Measurements from ENCODE around the gene NRTN. TPM values are rescaled to one million over a fixed set of nuclear protein-coding genes. Genes with fewer than 3 reads are reported as not detected.

The NRTN gene
- total RNA-seq, 1 experiment from 2014 or later: 3.9 TPM

GRCh38 chr19:5832527-5833216 lies 27.8 kb downstream of the NRTN start:
- Histone ChIP-seq H3K79me2 (ENCODE audit: low read length) (no peaks in the 10 kb centered on the region), H3K4me3 (ENCODE audit: low read length) (no peak overlapping the region), H3K9me2 (replicated peaks; ENCODE audit: low read length) (no peaks in the 10 kb centered on the region), H3K4me1 (ENCODE audit: insufficient read depth, low read length) (peaks cover 6% of the 10 kb centered on the region; the same call in 1 of the 2 replicates), H3K36me3 (ENCODE audit: low read depth, low read length) (no peaks in the 10 kb centered on the region), H2AFZ (ENCODE audit: low read length) (no peak overlapping the region), H3K27me3 (ENCODE audit: low read length) (no peaks in the 10 kb centered on the region), H3K27ac (ENCODE audit: low read length) (no peak overlapping the region), H3K4me2 (ENCODE audit: low read length) (no peak overlapping the region), H3K9ac (ENCODE audit: low read length) (no peak overlapping the region), H4K20me1 (ENCODE audit: low read length) (no peaks in the 10 kb centered on the region), H3F3A (ENCODE audit: low read length, unreplicated experiment) (no peaks in the 10 kb centered on the region), H3K9me3 (ENCODE audit: low read length) (no peaks in the 10 kb centered on the region)
- CTCF ChIA-PET: no interaction called here
- no peak for TF ChIP-seq EZH2phosphoT487 (IDR thresholded peaks at IDR 0.05; ENCODE audit: borderline replicate concordance, low read length)
- no peak for DNase-seq
- intact Hi-C loops (cut with micrococcal nuclease): no loop called here
- ATAC-seq: no peak
- BruUV-seq (replicated peaks): no TSS peak
- POLR2A ChIA-PET (ENCODE audit: unreplicated experiment): no interaction called here

- Histone ChIP-seq H3K27me3 (ENCODE audit: low read length) (no peaks in the 10 kb centered on the region), H3K36me3 (ENCODE audit: low read depth, low read length) (no peaks in the 10 kb centered on the region), H3K9ac (ENCODE audit: low read length) (no peak overlapping the region), H2AFZ (ENCODE audit: low read length) (no peak overlapping the region), H4K20me1 (ENCODE audit: low read length) (no peaks in the 10 kb centered on the region), H3K4me2 (ENCODE audit: low read length) (no peak overlapping the region), H3K9me2 (replicated peaks; ENCODE audit: low read length) (no peaks in the 10 kb centered on the region), H3K27ac (ENCODE audit: low read length) (no peak overlapping the region), H3K9me3 (ENCODE audit: low read length) (no peaks in the 10 kb centered on the region), H3F3A (ENCODE audit: low read length, unreplicated experiment) (no peaks in the 10 kb centered on the region), H3K4me3 (ENCODE audit: low read length) (no peak overlapping the region), H3K4me1 (ENCODE audit: insufficient read depth, low read length) (no peaks in the 10 kb centered on the region), H3K79me2 (ENCODE audit: low read length) (no peaks in the 10 kb centered on the region)
- TF ChIP-seq EZH2 (IDR thresholded peaks at IDR 0.05; ENCODE audit: low read length, unreplicated experiment) (no peak), EZH2phosphoT487 (IDR thresholded peaks at IDR 0.05; ENCODE audit: borderline replicate concordance, low read length) (no peak), CTCF (conservative IDR thresholded peaks at IDR 0.05; ENCODE audit: low read depth, low read length) (no peak)
- BruUV-seq (replicated peaks): no TSS peak
- DNase-seq (no peak), ATAC-seq (no peak)
- intact Hi-C loops (cut with micrococcal nuclease): no loop called here
- POLR2A ChIA-PET (ENCODE audit: unreplicated experiment): no interaction called here
- CTCF ChIA-PET: no interaction called here
Measured at GRCh38 chr19:5837761-5838352, 33.0 kb downstream of the NRTN start.

- no peaks in the 10 kb centered on the region for H3K36me3 ChIP-seq (ENCODE audit: low read depth, low read length)
- no peak for TF ChIP-seq CTCF (conservative IDR thresholded peaks at IDR 0.05; ENCODE audit: low read depth, low read length)
- no peak for TF ChIP-seq EZH2 (IDR thresholded peaks at IDR 0.05; ENCODE audit: low read length, unreplicated experiment)
- TF ChIP-seq EZH2phosphoT487 (IDR thresholded peaks at IDR 0.05; ENCODE audit: borderline replicate concordance, low read length): no peak
- H3K27me3 ChIP-seq (ENCODE audit: low read length): no peaks in the 10 kb centered on the region
- no peak overlapping the region for H3K9ac ChIP-seq (ENCODE audit: low read length)
- no peaks in the 10 kb centered on the region for H3F3A ChIP-seq (ENCODE audit: low read length, unreplicated experiment)
- H4K20me1 ChIP-seq (ENCODE audit: low read length): no peaks in the 10 kb centered on the region
- no peaks in the 10 kb centered on the region for H3K4me1 ChIP-seq (ENCODE audit: insufficient read depth, low read length)
- no TSS peak for BruUV-seq (replicated peaks)
- ChIA-PET CTCF (no interaction called here), POLR2A (ENCODE audit: unreplicated experiment) (no interaction called here)
- H3K27ac ChIP-seq (ENCODE audit: low read length): no peak overlapping the region
- no peak overlapping the region for H3K4me2 ChIP-seq (ENCODE audit: low read length)
- H3K4me3 ChIP-seq (ENCODE audit: low read length): no peak overlapping the region
- no peaks in the 10 kb centered on the region for H3K9me3 ChIP-seq (ENCODE audit: low read length)
- H3K79me2 ChIP-seq (ENCODE audit: low read length): no peaks in the 10 kb centered on the region
- H3K9me2 ChIP-seq (replicated peaks; ENCODE audit: low read length): no peaks in the 10 kb centered on the region
- no peak for DNase-seq
- intact Hi-C loops (cut with micrococcal nuclease): no loop called here
- H2AFZ ChIP-seq (ENCODE audit: low read length): no peak overlapping the region
- no peak for ATAC-seq
Measured at GRCh38 chr19:5838353-5839064, 33.6 kb downstream of the NRTN start.
